Measurements from ENCODE around the gene ZFAND2A.
"Not testable (repeated sequence)": the region's sequence is repeated elsewhere in the genome, so short reads cannot be mapped to it uniquely, and the experiment has no call there.

The ZFAND2A gene

DNA sequence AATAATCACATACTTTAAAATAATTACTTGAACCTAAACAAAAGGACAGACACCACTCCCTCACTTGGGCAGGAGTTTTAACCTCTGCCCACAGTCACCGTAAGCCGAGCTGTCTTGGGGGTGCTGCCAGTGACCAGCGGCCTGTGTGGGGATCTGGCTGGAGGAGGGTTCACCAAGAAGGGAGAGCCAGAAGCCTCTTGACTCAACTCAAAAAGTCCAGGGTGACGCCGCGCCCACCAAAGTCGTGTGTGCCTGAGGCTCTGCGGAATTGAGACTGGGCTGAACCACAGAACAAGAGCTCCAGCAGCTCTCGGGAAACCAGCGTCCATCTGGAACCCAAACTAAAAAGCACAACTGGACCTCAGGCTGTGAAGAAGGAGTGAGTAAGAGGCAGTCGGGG lies 35.8 kb downstream of the ZFAND2A start:
- no peak for DNase-seq (ENCODE audit: low spot score)

DNA sequence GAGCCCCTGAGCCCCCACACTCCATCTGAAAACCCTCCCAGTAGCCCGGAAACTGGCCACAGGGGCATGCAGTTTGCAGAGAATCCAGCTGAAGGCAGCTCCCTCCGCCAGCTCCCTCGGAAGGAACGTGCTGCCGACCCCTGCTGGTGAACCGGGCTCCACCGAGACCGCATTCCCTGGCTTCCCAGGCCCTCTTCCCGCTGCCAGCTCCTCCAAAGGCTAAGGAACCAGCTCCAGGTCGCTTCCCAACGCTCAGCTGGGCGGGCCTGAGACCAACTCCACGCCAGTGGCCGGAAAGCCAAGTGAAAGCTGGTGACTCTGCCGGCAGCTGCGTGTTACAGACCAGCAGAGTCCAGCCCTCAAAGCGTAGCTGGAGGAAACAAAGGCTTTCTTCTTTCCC lies 36.3 kb downstream of the ZFAND2A start:
- DNase-seq (ENCODE audit: low spot score): peak; percentile 87

GRCh38 chr7:1122832-1123501 lies 37.0 kb downstream of the ZFAND2A start:
- no peak for DNase-seq (ENCODE audit: low spot score)

DNA sequence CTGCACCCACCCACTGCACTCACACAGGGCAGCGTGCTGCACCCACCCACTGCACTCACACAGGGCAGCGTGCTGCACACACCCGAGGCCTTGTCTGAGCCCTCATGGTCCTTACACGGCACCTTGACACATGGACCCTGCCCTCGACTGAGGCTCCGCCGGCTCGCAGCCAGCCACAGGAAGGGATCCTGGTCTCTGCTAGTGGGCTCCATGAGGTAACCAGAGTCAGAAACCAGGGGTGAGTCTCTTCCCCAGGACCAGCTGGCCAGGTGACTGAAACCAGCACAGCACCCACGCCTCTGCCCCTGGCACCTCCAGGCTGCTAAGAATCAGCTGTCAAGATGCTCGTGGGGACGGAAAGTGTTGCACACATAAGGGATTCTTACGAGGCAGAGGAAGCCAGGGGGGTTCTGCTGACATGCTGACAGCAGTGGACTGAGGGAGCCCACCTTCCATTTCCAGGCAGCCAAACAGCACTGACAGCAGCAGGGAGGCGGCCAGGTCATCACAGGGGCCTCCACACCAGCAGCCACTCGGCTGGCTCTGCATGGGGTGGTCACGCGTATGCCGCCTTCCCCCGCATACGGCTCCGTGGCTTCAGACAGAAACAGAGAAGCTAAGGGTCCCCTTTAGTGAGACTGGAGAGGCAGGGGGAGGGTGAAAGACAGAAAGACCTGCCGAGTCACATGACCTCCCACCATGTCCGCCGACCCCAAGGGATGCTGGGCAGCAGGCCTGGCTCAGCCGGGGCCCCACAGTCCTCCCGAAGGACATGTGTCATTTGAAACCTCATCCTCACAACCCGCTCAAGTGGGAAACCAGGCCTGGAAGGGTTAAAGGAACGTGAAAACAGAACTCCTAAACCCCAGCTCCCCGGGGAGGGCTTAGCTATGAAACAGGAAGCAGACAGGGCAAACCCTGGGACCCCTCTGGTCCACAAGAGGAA lies 37.8 kb downstream of the ZFAND2A start:
- no peak for DNase-seq (ENCODE audit: low spot score)

DNA sequence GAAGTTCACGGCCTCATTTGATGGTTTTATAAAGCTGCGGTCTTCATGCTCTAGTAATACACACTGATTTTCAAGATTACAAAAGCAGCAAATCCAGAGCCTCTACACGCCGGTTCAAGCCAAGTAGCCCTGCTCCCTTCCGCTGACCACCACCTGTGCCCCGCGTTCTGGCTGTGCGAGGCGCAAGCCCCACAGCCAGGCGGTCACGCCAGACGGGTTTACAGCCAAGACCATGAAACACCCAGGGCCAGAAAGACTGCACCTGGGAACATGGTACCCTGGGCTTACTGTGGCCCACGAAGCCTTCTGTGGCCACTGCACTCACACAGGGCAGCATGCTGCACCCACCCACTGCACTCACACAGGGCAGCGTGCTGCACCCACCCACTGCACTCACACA lies 38.5 kb downstream of the ZFAND2A start:
- DNase-seq (ENCODE audit: low spot score): no peak

DNA sequence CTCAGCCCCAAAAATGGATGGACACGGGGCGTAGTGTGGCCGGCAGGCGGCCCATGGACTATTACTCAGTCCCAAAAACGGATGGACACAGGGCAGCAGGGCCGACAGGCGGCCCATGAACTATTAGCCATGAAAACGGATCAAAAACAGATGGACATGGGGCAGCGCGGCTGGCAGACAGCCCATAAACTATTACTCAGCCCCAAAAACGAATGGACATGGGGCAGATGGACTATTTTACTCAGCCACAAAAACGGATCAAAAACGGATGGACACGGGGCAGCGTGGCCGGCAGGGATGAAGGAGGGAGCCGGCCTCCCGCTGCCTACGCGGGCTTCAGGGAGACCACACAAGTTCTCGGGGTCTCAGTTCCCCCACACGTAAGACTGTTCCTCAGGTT lies 39.2 kb downstream of the ZFAND2A start:
- no peak for DNase-seq (ENCODE audit: low spot score)

DNA sequence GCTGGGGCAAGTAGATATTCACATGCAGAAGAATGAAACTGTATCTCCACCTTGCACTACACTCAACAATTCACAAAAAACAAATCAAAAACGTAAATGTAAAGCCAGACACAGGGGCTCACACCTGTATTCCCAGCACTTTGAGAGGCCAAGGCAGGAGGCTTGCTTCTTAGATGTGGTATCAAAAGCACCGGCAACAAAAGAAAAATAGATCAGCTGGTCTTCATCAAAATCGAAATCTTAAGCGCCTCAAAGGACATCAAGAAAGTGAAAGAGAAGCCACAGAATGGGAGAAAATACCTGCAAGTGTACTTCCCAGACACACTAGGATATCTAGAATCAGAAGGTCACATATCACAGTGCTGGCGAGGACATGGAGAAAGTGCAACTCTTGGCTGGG lies 40.8 kb downstream of the ZFAND2A start:
- DNase-seq (ENCODE audit: low spot score): no peak

DNA sequence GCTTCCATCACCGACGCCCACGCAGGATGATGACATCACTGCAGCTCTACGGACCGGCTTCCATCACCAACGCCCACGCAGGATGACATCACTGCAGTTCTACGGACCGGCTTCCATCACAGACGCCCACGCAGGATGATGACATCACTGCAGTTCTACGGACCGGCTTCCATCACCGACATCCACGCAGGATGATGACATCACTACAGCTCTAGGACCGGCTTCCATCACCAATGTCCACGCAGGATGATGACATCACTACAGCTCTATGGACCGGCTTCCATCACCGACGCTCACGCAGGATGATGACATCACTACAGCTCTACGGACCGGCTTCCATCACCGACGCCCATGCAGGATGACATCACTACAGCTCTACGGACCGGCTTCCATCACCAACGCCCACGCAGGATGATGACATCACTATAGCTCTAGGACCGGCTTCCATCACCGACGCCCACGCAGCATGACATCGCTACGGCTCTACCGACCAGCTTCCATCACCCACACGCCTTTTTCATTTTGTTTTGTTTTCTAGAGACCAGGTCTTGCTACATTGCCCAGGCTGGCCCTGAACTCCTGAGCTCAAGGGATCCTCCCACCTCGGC lies 42.6 kb downstream of the ZFAND2A start:
- no peak for DNase-seq (ENCODE audit: low spot score)

- not testable (repeated sequence) for DNase-seq (ENCODE audit: low spot score)
Measured at GRCh38 chr7:1116383-1117008, 43.5 kb downstream of the ZFAND2A start.

GRCh38 chr7:1115171-1116045 lies 44.6 kb downstream of the ZFAND2A start:
- DNase-seq (ENCODE audit: low spot score): not testable (repeated sequence)

GRCh38 chr7:1114505-1114904 lies 45.5 kb downstream of the ZFAND2A start:
- no peak for DNase-seq (ENCODE audit: low spot score)

DNA sequence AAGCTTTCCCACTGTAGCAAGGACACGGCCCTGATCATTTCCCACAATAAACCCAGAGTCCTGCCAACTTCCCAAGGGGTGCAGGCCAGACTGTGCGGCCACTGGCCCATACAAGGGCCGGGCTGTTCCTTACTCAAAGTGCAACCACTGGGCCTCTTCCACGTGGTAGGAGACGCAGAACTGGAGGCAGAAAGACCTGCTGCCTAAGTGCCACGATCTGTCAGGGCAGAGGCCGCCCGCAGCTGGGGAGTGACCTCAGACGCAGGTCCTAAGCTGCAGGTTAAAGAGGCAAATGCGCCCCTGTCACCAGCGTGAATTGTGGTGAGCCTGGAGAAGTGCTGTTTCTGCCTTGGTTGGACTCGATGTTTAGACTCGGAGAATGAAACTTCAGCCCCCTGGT lies 45.9 kb downstream of the ZFAND2A start:
- DNase-seq (ENCODE audit: low spot score): no peak

DNA sequence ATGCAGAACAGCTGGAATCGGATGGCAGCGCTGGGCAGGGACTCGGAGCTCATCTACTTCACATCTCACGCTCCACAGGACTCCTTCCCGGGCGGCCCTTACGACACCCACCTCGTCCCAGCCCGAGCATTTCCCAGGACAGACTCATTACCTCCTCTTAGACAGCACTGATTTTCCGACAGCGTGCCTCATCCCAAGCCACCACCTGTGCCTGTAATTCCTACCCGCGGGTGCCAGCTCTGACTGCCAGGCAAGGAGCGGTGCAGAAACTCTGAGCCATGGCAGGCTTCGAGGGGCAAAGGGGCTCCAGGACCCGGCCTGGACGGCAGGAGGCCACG lies 46.5 kb downstream of the ZFAND2A start:
- DNase-seq (ENCODE audit: low spot score): no peak

DNA sequence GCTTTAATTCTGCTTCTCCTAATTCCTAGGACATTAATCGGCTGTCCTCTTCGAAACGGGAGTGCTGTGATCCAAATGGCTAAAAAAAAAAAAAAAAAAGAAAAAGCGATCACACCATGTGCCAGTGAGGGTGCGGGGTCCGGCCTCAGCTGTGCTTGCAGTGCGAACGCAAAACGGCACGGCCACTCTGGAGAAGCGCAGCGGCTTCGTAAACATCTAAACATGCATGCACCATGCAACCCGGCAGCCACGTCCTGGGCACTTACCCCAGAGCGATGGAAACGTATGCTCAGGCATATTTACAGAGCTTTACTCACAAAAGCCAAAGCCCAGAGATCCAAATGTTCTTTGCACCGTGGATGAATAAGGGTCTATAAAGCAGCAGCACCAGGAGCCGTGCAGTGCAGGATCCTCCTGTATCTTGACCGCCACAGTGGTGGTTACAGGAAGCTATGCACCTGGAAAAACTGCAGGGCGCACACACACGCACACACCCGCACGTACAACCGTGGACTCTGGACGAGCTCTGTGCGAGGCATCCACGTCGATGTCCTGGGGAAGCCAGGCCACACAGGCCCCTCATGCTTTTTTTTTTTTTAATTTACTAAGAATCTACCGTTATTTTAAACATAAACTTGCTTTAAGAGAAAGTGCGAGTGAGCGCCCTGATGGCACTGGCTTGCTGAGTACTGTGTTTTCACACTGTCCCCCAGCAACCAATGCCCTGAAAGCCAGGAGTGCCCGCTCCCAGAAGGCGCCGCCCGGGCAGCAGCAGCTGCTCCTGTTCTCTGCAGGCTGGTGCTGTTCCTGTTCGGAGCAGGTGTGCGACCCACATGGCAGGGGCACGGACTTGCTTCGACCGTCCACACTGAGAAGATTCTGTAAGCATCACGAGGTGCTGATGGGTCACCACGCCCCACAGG lies 47.1 kb downstream of the ZFAND2A start:
- no peak for DNase-seq (ENCODE audit: low spot score)

DNA sequence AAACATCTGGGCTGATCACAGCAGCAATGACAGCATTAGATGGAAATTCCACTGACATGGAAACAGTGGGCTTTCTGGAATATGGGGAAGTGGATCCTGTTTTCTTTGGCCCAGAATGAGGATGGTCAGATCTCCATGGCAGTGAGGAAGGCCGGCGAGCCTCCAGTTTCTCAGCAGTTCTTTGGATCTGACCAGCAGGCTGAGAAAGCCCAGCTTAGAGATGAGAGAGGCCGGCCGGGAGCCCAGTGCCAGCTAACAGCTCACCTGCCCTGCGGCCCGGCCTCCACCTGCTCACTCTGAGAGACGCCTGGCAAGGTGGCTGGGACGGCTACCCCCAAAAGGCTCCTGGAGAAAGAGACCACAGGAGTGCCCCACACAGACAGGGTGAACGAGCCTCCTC lies 47.9 kb downstream of the ZFAND2A start:
- no peak for DNase-seq (ENCODE audit: low spot score)

DNA sequence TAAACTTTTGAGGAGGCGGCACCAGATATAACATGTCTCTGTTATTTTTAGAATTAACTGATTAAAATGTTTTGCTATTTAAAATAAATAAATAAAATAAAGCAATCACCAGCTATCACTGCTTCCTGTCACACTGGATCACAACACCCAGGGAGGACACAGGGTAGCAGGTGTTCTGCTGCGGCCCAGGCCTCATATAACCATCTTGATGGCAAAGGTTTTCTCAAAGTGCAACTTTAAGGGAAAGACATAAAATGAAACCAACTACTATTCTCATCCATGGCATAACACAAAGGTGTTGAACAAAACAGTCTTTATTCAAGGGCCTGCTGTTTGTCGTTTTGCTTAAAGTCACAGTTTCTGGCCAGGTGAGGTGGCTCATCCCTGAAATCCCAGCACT lies 48.8 kb downstream of the ZFAND2A start:
- no peak for DNase-seq (ENCODE audit: low spot score)

- DNase-seq (ENCODE audit: low spot score): no peak
Measured at GRCh38 chr7:1110358-1110757, 49.6 kb downstream of the ZFAND2A start.

DNA sequence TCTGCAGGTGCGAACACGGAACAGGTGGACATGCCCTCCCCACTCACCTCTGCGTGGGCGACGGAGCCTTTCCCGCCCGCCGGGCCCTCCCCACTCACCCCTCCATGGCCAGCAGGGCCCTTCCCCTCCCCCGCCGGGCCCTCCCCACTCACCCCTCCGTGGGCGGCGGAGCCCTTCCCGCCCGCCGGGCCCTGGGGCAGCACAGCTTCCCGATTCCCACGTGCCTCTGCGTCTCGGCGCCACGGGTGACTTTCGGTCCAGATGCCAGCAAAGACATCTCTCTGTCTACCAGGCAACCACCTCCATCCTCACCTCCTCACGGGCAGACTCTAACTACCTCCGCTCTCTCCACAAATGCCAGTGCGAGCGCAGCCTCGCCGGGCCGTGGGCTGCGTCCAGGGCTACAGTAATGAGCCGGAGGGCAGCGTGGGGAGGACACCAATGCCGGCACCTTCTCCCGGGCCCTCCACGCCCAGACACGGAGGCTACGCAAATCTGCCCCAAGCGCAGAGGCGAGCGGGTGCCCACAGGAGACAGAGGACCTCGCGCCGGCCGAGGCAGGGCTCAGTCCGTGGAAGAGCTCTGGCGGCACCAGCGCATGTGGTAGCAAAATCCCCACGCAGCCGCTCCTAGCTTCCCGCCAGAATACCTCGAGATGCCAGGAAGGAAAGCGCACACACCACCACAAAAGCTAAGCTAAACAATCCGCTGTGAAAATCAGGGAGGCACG lies 50.2 kb downstream of the ZFAND2A start:
- DNase-seq (ENCODE audit: low spot score): no peak

- no peak for DNase-seq (ENCODE audit: low spot score)
Measured at GRCh38 chr7:1108264-1108920, 51.6 kb downstream of the ZFAND2A start.

All from kidney tubule cell (primary cell).